MM.1S (cell line): Measurements from ENCODE around the gene SZT2.

Experiments
- DNase-seq: peaks from one replicate; pipeline ENCODE4 v3.0.0-alpha.2; 2015
- H2AFZ ChIP-seq: fragments of 300-600 bp; sonication (generic); 2 replicates; pipeline ENCODE4 v1.6.0; 2016; ENCODE audit warnings: antibody characterized with exemption, low read length
- H3F3A ChIP-seq: fragments of 300-600 bp; sonication (generic); 2 replicates; pipeline ENCODE4 v1.6.1; 2016; ENCODE audit warnings: mild to moderate bottlenecking, antibody characterized with exemption, low read length, moderate library complexity, mixed read lengths; ENCODE audit not compliant: insufficient read depth
- H3K27ac ChIP-seq: fragments of 300-600 bp; sonication (generic); 2 replicates; pipeline ENCODE4 v1.5.1; 2016; ENCODE audit warnings: mild to moderate bottlenecking, low read length
- H3K27me3 ChIP-seq: fragments of 300-600 bp; sonication (generic); replicated peaks from 2 replicates; pipeline ENCODE4 v1.6.0; 2016; ENCODE audit warnings: low read length; ENCODE audit not compliant: insufficient read depth
- H3K36me3 ChIP-seq: fragments of 300-600 bp; sonication (generic); replicated peaks from 2 replicates; pipeline ENCODE4 v1.6.1; 2016; ENCODE audit warnings: mild to moderate bottlenecking, low read length, mixed read lengths; ENCODE audit not compliant: insufficient read depth
- H3K4me1 ChIP-seq: fragments of 300-600 bp; sonication (generic); 2 replicates; pipeline ENCODE4 v1.6.1; 2016; ENCODE audit warnings: low read length, mixed read lengths
- H3K4me2 ChIP-seq: fragments of 300-600 bp; sonication (generic); 2 replicates; pipeline ENCODE4 v1.6.0; 2016; ENCODE audit warnings: low read depth, low read length
- H3K4me3 ChIP-seq: fragments of 300-600 bp; sonication (generic); 2 replicates; pipeline ENCODE4 v1.5.1; 2016; ENCODE audit warnings: low read length, mixed read lengths
- H3K79me2 ChIP-seq: fragments of 300-600 bp; sonication (generic); 2 replicates; pipeline ENCODE4 v1.6.1; 2016; ENCODE audit warnings: mixed run types, low read length, mixed read lengths
- H3K9ac ChIP-seq: fragments of 300-600 bp; sonication (generic); 2 replicates; pipeline ENCODE4 v1.6.1; 2016; ENCODE audit warnings: low read length, mixed read lengths
- H3K9me2 ChIP-seq: fragments of 300-600 bp; sonication (generic); replicated peaks from 2 replicates; pipeline ENCODE4 v1.6.1; 2016; ENCODE audit warnings: mild to moderate bottlenecking, low read length, mixed read lengths; ENCODE audit not compliant: insufficient read depth
- H3K9me3 ChIP-seq: fragments of 300-600 bp; sonication (generic); replicated peaks from 2 replicates; pipeline ENCODE4 v1.6.1; 2016; ENCODE audit warnings: mild to moderate bottlenecking, low read length, mixed read lengths; ENCODE audit not compliant: insufficient read depth
- H4K20me1 ChIP-seq: fragments of 300-600 bp; sonication (generic); 2 replicates; pipeline ENCODE4 v1.6.1; 2016; ENCODE audit warnings: mild to moderate bottlenecking, low read length, moderate library complexity, mixed read lengths; ENCODE audit not compliant: insufficient read depth
- CTCF ChIP-seq: fragments of 300-600 bp; sonication (generic); IDR thresholded peaks from 2 replicates; pipeline ENCODE4 v1.5.1; 2016; ENCODE audit warnings: antibody characterized with exemption, low read length, mixed read lengths
- EZH2 ChIP-seq: fragments of 300-600 bp; sonication (generic); optimal IDR thresholded peaks from 2 replicates; pipeline ENCODE3; 2017; ENCODE audit warnings: low read depth, mild to moderate bottlenecking, antibody characterized with exemption, low read length, mixed read lengths
- EZH2phosphoT487 ChIP-seq: fragments of 300-600 bp; sonication (generic); IDR thresholded peaks from 2 replicates; pipeline ENCODE4 v1.6.1; 2018; ENCODE audit warnings: antibody characterized with exemption, low read length

The SZT2 gene

GRCh38 chr1:43422995-43423671 lies 33.4 kb downstream of the SZT2 start:
- no peaks in the 10 kb centered on the region for H3F3A ChIP-seq
- H3K27me3 ChIP-seq, result no peaks in the 10 kb centered on the region
- H3K9me2 ChIP-seq, result no peaks in the 10 kb centered on the region
- no peaks in the 10 kb centered on the region for H4K20me1 ChIP-seq
- H3K36me3 ChIP-seq, result no peaks in the 10 kb centered on the region
- no peak overlapping the region for H3K4me2 ChIP-seq
- H3K9ac ChIP-seq, result no peak overlapping the region
- no peak overlapping the region for H3K27ac ChIP-seq
- H3K9me3 ChIP-seq, result no peaks in the 10 kb centered on the region
- TF ChIP-seq CTCF (no peak), EZH2 (no peak), EZH2phosphoT487 (no peak)
- H3K79me2 ChIP-seq, result no peaks in the 10 kb centered on the region
- no peak overlapping the region for H2AFZ ChIP-seq
- DNase-seq, result no peak
- H3K4me3 ChIP-seq, result no peak overlapping the region
- H3K4me1 ChIP-seq, result no peaks in the 10 kb centered on the region

- Histone ChIP-seq H3K79me2 (no peaks in the 10 kb centered on the region), H3K9ac (no peak overlapping the region), H3K27ac (no peak overlapping the region), H3K27me3 (no peaks in the 10 kb centered on the region), H4K20me1 (no peaks in the 10 kb centered on the region), H3K4me3 (no peak overlapping the region), H3K9me2 (no peaks in the 10 kb centered on the region), H3K4me1 (no peaks in the 10 kb centered on the region), H3K9me3 (no peaks in the 10 kb centered on the region), H3K36me3 (no peaks in the 10 kb centered on the region), H3K4me2 (no peak overlapping the region), H3F3A (no peaks in the 10 kb centered on the region), H2AFZ (no peak overlapping the region)
- no peak for DNase-seq
- TF ChIP-seq EZH2, result no peak
- no peak for TF ChIP-seq CTCF
- TF ChIP-seq EZH2phosphoT487, result no peak
These were observed 34.2 kb downstream of the SZT2 start for GRCh38 chr1:43423672-43424550.

- H3K9ac ChIP-seq, result no peak overlapping the region
- H3K79me2 ChIP-seq, result no peaks in the 10 kb centered on the region
- H3F3A ChIP-seq, result no peaks in the 10 kb centered on the region
- no peak overlapping the region for H2AFZ ChIP-seq
- H3K4me3 ChIP-seq, result no peak overlapping the region
- H3K9me2 ChIP-seq, result no peaks in the 10 kb centered on the region
- no peaks in the 10 kb centered on the region for H3K27me3 ChIP-seq
- TF ChIP-seq EZH2 (no peak), CTCF (no peak), EZH2phosphoT487 (no peak)
- no peak overlapping the region for H3K27ac ChIP-seq
- DNase-seq, result no peak
- H3K4me2 ChIP-seq, result no peak overlapping the region
- no peaks in the 10 kb centered on the region for H4K20me1 ChIP-seq
- no peaks in the 10 kb centered on the region; the same call in 1 of the 2 replicates for H3K36me3 ChIP-seq
- H3K9me3 ChIP-seq, result no peaks in the 10 kb centered on the region
- no peaks in the 10 kb centered on the region for H3K4me1 ChIP-seq
These were observed 35.3 kb downstream of the SZT2 start for GRCh38 chr1:43425045-43425444.
